Neural cell (in vitro differentiated cells): ENCODE data around the gene UMODL1. TPM values are rescaled to one million over a fixed set of nuclear protein-coding genes. Genes with fewer than 3 reads are reported as not detected.

Experiments
- H2AFZ ChIP-seq: fragments of 200-600, 300-800 bp; sonication (generic), shearing (Covaris generic); 2 replicates; pipeline ENCODE4 v1.6.0; 2014; ENCODE audit warnings: low read depth, mild to moderate bottlenecking, antibody characterized with exemption, low read length, moderate library complexity
- H3F3A ChIP-seq: fragments of 200-600 bp; shearing (Covaris generic); 2 replicates; pipeline ENCODE4 v1.6.1; 2016; ENCODE audit warnings: mild to moderate bottlenecking, moderate library complexity, mixed read lengths, antibody characterized with exemption, low read length; ENCODE audit not compliant: insufficient read depth, poor library complexity, severe bottlenecking
- H3K27ac ChIP-seq: fragments of 200-600, 300-800 bp; sonication (generic), shearing (Covaris generic); 2 replicates; pipeline ENCODE4 v1.5.1; 2014; ENCODE audit warnings: mild to moderate bottlenecking, low read length, moderate library complexity
- H3K27me3 ChIP-seq: fragments of 300-800, 200-600 bp; sonication (generic), shearing (Covaris generic); 2 replicates; pipeline ENCODE4 v1.6.0; 2014; ENCODE audit warnings: mild to moderate bottlenecking, low read depth, low read length, moderate library complexity; ENCODE audit not compliant: insufficient read depth
- H3K36me3 ChIP-seq: fragments of 300-800, 200-600 bp; sonication (generic), shearing (Covaris generic); 2 replicates; pipeline ENCODE4 v1.5.1; 2014; ENCODE audit warnings: mild to moderate bottlenecking, antibody characterized with exemption, low read length, moderate library complexity; ENCODE audit not compliant: insufficient read depth
- H3K4me2 ChIP-seq: fragments of 300-800, 200-600 bp; sonication (generic), shearing (Covaris generic); 2 replicates; pipeline ENCODE4 v1.6.0; 2014; ENCODE audit warnings: mild to moderate bottlenecking, low read length
- H3K4me3 ChIP-seq: fragments of 300-800, 200-600 bp; sonication (generic), shearing (Covaris generic); 2 replicates; pipeline ENCODE4 v1.5.1; 2014; ENCODE audit warnings: mild to moderate bottlenecking, low read length, moderate library complexity
- H3K79me2 ChIP-seq: fragments of 200-600 bp; shearing (Covaris generic); replicated peaks from 2 replicates; pipeline ENCODE4 v1.6.0; 2014; ENCODE audit warnings: mild to moderate bottlenecking, low read length, moderate library complexity; ENCODE audit not compliant: insufficient read depth
- H3K9ac ChIP-seq: fragments of 300-800, 200-600 bp; sonication (generic), shearing (Covaris generic); 2 replicates; pipeline ENCODE4 v1.6.1; 2016; ENCODE audit warnings: mild to moderate bottlenecking, low read length, mixed read lengths
- H3K9me2 ChIP-seq: fragments of 200-600 bp; shearing (Covaris generic); 2 replicates; pipeline ENCODE4 v1.6.1; 2016; ENCODE audit warnings: mild to moderate bottlenecking, low read length, mixed read lengths; ENCODE audit not compliant: insufficient read depth
- H3K9me3 ChIP-seq: fragments of 200-600, 300-800 bp; sonication (generic), shearing (Covaris generic); 2 replicates; pipeline ENCODE4 v1.6.1; 2016; ENCODE audit warnings: mild to moderate bottlenecking, mixed run types, low read length, moderate library complexity, mixed read lengths
- H4K20me1 ChIP-seq: fragments of 200-600 bp; shearing (Covaris generic); 2 replicates; pipeline ENCODE4 v1.6.1; 2016; ENCODE audit warnings: mild to moderate bottlenecking, mixed run types; ENCODE audit not compliant: insufficient read depth
- EP300 ChIP-seq: fragments of 450-650 bp; conservative IDR thresholded peaks from 2 replicates; pipeline ENCODE4 v1.6.1; 2014; ENCODE audit warnings: antibody characterized with exemption, mild to moderate bottlenecking, moderate library complexity; ENCODE audit not compliant: poor library complexity, severe bottlenecking
- EZH2 ChIP-seq: fragments of 200-600, 300-800 bp; shearing (Covaris generic), sonication (generic); IDR thresholded peaks from 2 replicates; pipeline ENCODE4 v1.6.1; 2014; ENCODE audit warnings: antibody characterized with exemption, low read length, borderline replicate concordance, mild to moderate bottlenecking; ENCODE audit not compliant: insufficient read depth, poor library complexity, severe bottlenecking
- MXI1 ChIP-seq: fragments of 450-650 bp; conservative IDR thresholded peaks from 2 replicates; pipeline ENCODE4 v1.6.1; 2014; ENCODE audit warnings: antibody characterized with exemption, mild to moderate bottlenecking; ENCODE audit not compliant: poor library complexity, severe bottlenecking
- POLR2AphosphoS5 ChIP-seq: IDR thresholded peaks from 2 replicates; pipeline ENCODE4 v1.6.1; 2012
- RAD21 ChIP-seq: fragments of 450-650 bp; conservative IDR thresholded peaks from 2 replicates; pipeline ENCODE4 v1.6.1; 2014; ENCODE audit warnings: antibody characterized with exemption, mild to moderate bottlenecking, moderate library complexity
- REST ChIP-seq: IDR thresholded peaks from 2 replicates; pipeline ENCODE4 v1.6.1; 2012; ENCODE audit warnings: borderline replicate concordance
- SMC3 ChIP-seq: fragments of 450-650 bp; conservative IDR thresholded peaks from 2 replicates; pipeline ENCODE4 v1.6.1; 2014; ENCODE audit warnings: antibody characterized with exemption, mild to moderate bottlenecking, moderate library complexity; ENCODE audit not compliant: poor library complexity
- TAF1 ChIP-seq: IDR thresholded peaks from 2 replicates; pipeline ENCODE4 v1.6.1; 2012; ENCODE audit warnings: low read depth
- polyA plus RNA-seq: library from polyadenylated mRNA; depleted of rRNA; stranded (reverse); fragments of >200 nt; gene quantifications from 2 replicates; pipeline ENCODE4 v1.2.3, GENCODE V29; 2014
- TF ChIP-seq, protein P1 (sequence below): fragments of 450-650 bp; IDR thresholded peaks from 2 replicates; pipeline ENCODE4 v1.5.1; 2014; ENCODE audit warnings: antibody characterized with exemption, mild to moderate bottlenecking, moderate library complexity; ENCODE audit not compliant: poor library complexity, severe bottlenecking

The UMODL1 gene
- polyA plus RNA-seq, 1 donor from 2014 or later: 0.11 TPM

DNA sequence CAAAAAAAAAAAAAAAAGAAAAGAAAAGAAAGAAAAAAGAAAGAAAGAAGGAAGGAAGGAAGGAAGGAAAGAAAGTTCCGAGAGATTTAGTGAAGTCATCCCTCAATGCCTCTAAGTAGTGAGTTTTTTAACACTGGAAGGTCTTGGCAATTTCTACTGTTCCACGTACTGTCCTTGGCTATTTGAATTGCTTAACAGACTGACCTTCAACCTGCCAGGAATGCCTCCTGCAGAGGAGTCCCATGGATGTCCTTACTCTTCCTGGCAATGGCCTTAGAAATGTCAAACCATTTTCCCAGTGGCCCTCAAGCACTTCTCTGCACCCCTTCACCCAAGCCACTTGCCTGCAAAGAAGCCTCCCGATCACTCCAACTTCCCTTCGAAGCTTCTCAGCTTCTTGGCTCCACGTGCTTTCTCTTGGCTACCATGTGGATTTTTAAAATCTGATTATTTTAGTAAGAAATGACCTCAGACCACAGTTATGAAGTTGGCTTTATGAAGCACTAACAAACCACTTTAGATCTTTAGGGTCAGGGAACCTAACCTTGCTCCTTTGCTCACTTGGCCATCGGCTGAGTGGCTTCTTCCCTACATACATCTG is 104.1 kb downstream of the UMODL1 start:
- no peaks in the 10 kb centered on the region for H3K9me2 ChIP-seq
- H3K27me3 ChIP-seq: no peaks in the 10 kb centered on the region
- H3F3A ChIP-seq: no peaks in the 10 kb centered on the region
- no peak overlapping the region for H3K4me3 ChIP-seq
- H3K27ac ChIP-seq: no peak overlapping the region
- H3K36me3 ChIP-seq: no peaks in the 10 kb centered on the region
- H3K9ac ChIP-seq: no peak overlapping the region
- H4K20me1 ChIP-seq: no peaks in the 10 kb centered on the region
- no peaks in the 10 kb centered on the region for H3K9me3 ChIP-seq
- H3K4me2 ChIP-seq: no peak overlapping the region
- no peak overlapping the region for H2AFZ ChIP-seq
- TF ChIP-seq REST (no peak), POLR2AphosphoS5 (no peak), EZH2 (no peak), SMC3 (no peak), MXI1 (no peak), RAD21 (no peak), EP300 (no peak), TAF1 (no peak)
- TF ChIP-seq, protein P1, sequence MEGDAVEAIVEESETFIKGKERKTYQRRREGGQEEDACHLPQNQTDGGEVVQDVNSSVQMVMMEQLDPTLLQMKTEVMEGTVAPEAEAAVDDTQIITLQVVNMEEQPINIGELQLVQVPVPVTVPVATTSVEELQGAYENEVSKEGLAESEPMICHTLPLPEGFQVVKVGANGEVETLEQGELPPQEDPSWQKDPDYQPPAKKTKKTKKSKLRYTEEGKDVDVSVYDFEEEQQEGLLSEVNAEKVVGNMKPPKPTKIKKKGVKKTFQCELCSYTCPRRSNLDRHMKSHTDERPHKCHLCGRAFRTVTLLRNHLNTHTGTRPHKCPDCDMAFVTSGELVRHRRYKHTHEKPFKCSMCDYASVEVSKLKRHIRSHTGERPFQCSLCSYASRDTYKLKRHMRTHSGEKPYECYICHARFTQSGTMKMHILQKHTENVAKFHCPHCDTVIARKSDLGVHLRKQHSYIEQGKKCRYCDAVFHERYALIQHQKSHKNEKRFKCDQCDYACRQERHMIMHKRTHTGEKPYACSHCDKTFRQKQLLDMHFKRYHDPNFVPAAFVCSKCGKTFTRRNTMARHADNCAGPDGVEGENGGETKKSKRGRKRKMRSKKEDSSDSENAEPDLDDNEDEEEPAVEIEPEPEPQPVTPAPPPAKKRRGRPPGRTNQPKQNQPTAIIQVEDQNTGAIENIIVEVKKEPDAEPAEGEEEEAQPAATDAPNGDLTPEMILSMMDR: no peak
- H3K79me2 ChIP-seq: no peaks in the 10 kb centered on the region

GRCh38 chr21:42176859-42177258 is 105.7 kb downstream of the UMODL1 start:
- Histone ChIP-seq H3K27me3 (no peaks in the 10 kb centered on the region), H3K36me3 (no peaks in the 10 kb centered on the region), H3K4me3 (no peak overlapping the region), H3F3A (no peaks in the 10 kb centered on the region), H2AFZ (no peak overlapping the region), H3K79me2 (no peaks in the 10 kb centered on the region), H3K27ac (no peak overlapping the region), H3K4me2 (no peak overlapping the region), H3K9me2 (no peaks in the 10 kb centered on the region), H3K9me3 (no peaks in the 10 kb centered on the region), H3K9ac (no peak overlapping the region), H4K20me1 (no peaks in the 10 kb centered on the region)
- TF ChIP-seq POLR2AphosphoS5 (no peak), REST (no peak), RAD21 (no peak), SMC3 (no peak), EP300 (no peak), TAF1 (no peak), EZH2 (no peak), MXI1 (no peak)
- TF ChIP-seq, protein P1: no peak
